Measurements from ENCODE around the gene BRD1.

Gene BRD1

GRCh38 chr22:49734882-49735281, 92.8 kb downstream of the BRD1 start:
- in situ Hi-C loops (cut with MboI; ENCODE audit: low sequenced_read_pairs), result no loop called here

- in situ Hi-C loops (cut with MboI; ENCODE audit: low sequenced_read_pairs), result no loop called here
Measured at GRCh38 chr22:49734390-49734789, 93.3 kb downstream of the BRD1 start.

DNA sequence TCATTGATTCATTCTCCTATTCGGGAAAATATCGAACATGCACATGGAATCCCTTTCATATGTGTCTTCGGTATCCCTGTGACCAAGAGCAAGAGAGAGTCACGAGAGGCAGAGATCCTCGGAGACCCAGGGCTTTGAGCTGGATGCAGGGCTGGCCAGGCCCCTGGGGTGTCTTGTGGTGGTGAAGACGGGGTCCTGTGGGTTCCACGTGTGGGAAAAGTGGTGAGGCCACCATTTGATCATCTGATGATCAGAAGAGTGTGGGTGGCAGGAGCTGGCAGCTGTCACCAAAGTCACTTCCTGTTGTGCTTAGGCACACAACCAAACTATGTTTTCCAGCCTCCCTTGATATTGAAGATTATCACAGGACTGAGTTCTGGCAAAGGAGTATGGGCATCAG, 94.0 kb downstream of the BRD1 start:
- in situ Hi-C loops (cut with MboI; ENCODE audit: low sequenced_read_pairs), result no loop called here

DNA sequence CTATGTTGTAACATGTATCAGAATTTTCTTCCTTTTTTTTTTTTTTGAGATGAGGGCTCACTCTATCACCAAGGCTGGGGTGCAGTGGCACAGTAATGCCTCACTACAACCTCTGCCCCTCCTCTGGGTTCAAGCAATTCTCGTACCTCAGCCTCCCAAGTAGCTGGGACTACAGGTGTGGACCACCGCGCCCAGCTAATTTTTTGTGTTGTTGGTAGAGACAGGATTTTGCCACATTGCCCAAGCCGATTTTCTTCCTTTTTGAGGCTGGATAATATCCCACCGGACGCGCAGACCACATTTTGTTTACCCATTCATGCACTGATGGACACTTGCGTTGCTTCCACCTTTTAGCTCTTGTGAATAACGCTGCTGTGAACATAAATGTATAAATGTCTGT, 97.0 kb downstream of the BRD1 start:
- in situ Hi-C loops (cut with MboI; ENCODE audit: low sequenced_read_pairs), result no loop called here

- in situ Hi-C loops (cut with MboI; ENCODE audit: low sequenced_read_pairs), result no loop called here
Measured at GRCh38 chr22:49728570-49729271, 99.0 kb downstream of the BRD1 start.

GRCh38 chr22:49727881-49728569, 99.6 kb downstream of the BRD1 start:
- in situ Hi-C loops (cut with MboI; ENCODE audit: low sequenced_read_pairs), result no loop called here

DNA sequence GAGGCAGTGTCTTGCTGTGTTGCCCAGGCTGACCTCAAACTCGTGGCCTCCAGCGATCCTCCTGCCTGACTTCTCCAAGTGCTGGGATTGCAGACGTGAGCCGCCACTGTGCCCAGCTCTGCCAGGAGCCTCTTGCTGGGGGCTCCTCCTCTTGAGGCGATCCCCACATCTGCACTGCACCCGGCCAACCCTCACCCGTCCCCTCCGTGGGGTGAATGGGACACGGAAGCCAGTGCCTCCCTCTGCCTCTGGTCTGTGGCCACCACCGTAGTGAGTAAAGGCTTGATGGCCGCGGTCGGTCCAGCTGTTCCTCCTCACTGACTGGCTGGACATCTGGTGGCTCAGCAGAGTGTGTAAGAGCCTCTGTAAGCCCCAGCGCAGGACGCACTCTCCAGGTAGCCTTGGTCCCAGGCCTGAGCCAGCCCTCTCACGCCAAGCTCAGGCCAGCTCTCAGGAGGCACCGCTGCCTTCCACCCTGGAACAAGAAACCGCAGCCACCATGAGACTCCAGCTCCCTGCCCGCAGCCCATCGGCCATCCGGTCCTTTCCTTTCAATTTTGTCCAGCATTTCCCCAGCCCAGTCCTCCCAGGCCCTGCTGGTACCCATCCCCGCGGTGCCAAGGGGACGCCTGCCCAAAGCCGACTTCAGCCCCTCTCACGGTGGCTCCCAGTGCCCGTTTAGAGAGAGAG, 100.3 kb downstream of the BRD1 start:
- in situ Hi-C loops (cut with MboI; ENCODE audit: low sequenced_read_pairs), result no loop called here

DNA sequence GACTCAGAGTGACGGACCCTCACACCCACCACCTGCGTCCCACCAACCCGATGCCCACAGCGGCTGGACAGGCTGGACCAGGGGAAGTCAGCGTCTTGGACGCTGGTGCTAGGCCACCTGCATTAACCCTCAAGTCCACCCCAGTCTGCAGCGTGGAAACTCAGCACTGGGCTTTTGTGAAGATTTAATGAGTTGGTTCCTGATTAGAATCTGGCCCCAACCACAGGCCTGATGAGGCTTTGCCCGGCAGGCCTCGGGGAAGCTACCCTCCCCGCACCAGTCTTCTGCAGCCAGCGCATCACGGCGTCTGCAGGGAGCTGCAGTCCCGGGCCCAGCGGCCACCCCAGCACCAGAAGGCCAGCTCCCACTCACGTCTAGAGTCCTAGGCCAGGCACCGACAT, 101.0 kb downstream of the BRD1 start:
- in situ Hi-C loops (cut with MboI; ENCODE audit: low sequenced_read_pairs), result no loop called here

DNA sequence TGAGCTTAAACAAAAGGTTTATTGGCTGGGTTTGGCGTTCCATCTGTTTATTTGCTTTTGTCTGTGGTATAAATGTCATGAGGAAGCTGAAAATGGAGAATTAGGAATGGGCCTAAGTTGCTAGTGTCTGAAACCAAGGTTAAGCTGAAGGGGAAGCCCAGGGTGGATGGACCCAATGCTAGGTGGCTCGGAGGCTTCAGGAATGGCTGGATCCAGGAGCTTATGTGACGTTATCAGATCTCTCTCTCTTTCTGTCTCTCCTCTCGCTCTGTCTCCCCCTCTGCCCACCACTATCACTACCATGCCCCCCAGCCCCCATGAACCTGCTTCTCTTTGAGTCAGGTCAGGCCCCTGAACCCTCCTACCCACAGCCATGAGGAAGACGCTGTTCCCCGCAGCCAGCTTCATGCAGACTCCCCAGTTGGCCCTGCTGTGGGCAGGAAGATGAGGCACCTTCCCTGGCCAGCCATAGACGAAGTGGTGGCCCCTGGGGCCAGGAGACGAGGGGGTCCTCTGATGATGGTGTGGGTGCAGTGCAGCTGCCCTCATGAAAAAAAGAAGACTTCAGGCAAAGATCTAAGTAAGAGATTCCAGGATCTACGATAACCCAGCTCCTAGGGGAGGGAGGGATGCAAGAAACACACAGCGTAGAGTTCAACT, 101.5 kb downstream of the BRD1 start:
- in situ Hi-C loops (cut with MboI; ENCODE audit: low sequenced_read_pairs), result no loop called here

GRCh38 chr22:49725516-49725915, 102.2 kb downstream of the BRD1 start:
- in situ Hi-C loops (cut with MboI; ENCODE audit: low sequenced_read_pairs), result no loop called here

DNA sequence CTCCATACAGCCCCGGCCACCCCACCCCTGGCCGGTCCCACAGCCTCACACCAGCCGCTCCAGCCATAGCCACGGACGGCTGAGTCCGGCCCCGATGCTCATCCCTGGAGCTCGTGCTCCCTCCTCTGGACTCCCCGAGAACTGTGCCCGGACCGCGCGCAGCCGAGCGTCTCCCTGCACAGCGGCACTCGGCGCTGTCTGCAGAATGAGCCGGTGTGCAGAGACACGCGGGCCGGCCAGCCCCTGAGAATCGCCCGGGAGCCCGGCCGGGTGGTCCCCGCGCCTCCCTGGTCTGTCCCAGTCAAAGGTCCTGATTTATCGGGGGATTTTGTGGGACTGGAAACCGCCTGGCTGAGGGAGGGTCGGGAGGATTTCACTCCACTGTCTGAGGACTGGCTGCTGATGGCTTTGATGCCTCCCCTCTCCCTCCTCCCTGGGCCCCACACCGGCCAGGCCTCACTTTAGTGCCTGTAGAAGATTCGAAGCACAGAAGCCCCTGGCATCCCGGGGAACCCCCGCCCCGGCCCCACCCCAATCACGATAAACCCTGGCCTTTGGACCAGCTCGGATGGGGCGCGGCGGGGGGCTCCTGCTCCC, 102.7 kb downstream of the BRD1 start:
- in situ Hi-C loops (cut with MboI; ENCODE audit: low sequenced_read_pairs), result no loop called here

- in situ Hi-C loops (cut with MboI; ENCODE audit: low sequenced_read_pairs), result no loop called here
Measured at GRCh38 chr22:49724030-49724892, 103.4 kb downstream of the BRD1 start.

DNA sequence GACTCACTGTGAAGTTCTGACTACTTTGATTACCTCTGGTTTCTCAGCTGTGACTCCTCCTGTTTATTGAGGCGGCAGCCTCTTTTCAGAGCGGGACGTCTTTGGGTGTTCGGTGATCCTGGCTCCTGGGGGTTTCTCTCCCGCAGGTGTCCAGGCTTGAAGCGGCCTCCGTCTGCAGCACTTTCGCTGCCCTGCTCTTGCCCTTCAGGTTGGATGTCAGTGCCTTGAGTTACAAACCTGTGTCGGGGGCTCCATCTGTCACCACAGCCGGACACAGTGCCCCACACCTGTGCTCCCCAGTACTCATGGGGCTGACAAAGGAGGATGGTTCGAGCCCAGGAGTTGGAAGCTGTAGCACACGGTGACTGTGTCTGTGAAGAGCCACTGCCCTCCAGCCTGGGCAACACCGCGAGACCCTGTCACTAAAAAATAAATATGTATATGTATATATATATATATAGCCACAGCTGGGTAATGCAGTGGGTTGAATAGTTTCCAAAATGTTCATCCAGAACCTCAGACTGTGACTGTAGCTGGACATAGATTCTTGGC, 104.1 kb downstream of the BRD1 start:
- in situ Hi-C loops (cut with MboI; ENCODE audit: low sequenced_read_pairs), result no loop called here
